Body of pancreas (tissue), 4 donors: Measurements from ENCODE around the gene KDM4B.

ENCODE experiments used
- POLR2A ChIP-seq, 3 donors: fragments of 450-650 bp; IDR thresholded peaks; one replicate each; pipeline ENCODE4 v1.6.1; 2016; ENCODE audit warnings: antibody characterized with exemption in 3 of 3, mild to moderate bottlenecking in 2 of 3
- TF ChIP-seq, protein P1 (sequence below), 7 experiments: fragments of 450-650 bp in 4 of 7; fragments of 200-600 bp in 3 of 7; sonication (generic) in 3 of 7; IDR thresholded peaks; one replicate each; pipeline ENCODE4 v1.5.1; 2016 to 2019; ENCODE audit warnings: antibody characterized with exemption in 7 of 7

DNA sequence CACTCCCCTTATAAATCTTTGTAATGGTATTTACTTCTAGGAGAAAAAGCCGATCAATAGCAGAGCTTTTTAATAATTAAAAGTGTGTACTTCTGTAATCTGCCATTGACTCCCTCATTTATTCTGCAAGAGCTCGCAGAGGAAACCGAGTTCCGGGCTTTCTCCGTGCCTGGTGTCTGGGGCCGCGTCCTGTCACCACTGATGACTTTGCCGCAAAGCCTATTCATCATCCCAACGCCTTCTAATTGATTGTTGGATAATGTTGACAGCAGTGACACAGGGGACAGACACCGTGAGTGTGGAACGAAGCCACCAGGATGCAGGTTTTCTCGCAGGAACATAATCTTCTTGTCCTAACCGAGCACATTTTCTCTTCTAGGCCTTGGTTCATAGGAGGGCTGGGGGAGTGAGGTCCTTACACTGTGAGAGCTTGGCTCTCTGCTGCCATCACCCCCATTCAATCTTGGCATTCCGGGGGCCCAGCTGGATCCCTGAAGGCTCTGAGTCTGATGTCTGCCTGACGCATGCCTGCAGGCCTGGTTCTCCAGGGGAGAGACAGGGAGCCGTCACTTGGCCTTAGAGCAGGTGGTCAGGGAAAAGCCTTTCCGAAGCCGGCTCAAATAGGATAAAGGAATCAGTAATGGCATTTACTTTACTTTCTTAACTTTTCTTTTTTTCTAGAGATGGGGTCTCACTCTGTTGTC lies 110.3 kb downstream of the KDM4B start:
- TF ChIP-seq, protein P1, sequence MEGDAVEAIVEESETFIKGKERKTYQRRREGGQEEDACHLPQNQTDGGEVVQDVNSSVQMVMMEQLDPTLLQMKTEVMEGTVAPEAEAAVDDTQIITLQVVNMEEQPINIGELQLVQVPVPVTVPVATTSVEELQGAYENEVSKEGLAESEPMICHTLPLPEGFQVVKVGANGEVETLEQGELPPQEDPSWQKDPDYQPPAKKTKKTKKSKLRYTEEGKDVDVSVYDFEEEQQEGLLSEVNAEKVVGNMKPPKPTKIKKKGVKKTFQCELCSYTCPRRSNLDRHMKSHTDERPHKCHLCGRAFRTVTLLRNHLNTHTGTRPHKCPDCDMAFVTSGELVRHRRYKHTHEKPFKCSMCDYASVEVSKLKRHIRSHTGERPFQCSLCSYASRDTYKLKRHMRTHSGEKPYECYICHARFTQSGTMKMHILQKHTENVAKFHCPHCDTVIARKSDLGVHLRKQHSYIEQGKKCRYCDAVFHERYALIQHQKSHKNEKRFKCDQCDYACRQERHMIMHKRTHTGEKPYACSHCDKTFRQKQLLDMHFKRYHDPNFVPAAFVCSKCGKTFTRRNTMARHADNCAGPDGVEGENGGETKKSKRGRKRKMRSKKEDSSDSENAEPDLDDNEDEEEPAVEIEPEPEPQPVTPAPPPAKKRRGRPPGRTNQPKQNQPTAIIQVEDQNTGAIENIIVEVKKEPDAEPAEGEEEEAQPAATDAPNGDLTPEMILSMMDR (IDR thresholded peaks at IDR 0.05), result no peak
- no peak for TF ChIP-seq POLR2A (IDR thresholded peaks at IDR 0.05)
